CD14-positive monocyte (primary cell): Measurements from ENCODE around the gene WDR4. TPM values are rescaled to one million over a fixed set of nuclear protein-coding genes. Genes with fewer than 3 reads are reported as not detected.

Experiments used
- DNase-seq, 3 donors: peaks; one replicate each; pipeline ENCODE4 v3.0.0-alpha.2; 2011 to 2022
- H2AFZ ChIP-seq: 2 replicates; pipeline ENCODE4 v1.6.0; 2012; ENCODE audit warnings: mild to moderate bottlenecking, low read depth, low read length, inconsistent platforms; ENCODE audit not compliant: insufficient read depth, poor library complexity, severe bottlenecking
- H3K27ac ChIP-seq, 2 donors: 1 replicate in 1 of 2; 2 replicates in 1 of 2; pipeline ENCODE4 v1.5.1; 2012 to 2013; ENCODE audit warnings: low read length in 2 of 2, control low read depth in 1 of 2, inconsistent platforms in 1 of 2, low read depth in 1 of 2, mild to moderate bottlenecking in 1 of 2
- H3K27me3 ChIP-seq, 2 donors: one replicate each; pipeline versions ENCODE4 v1.6.0 to v1.6.1; 2011 to 2013; ENCODE audit warnings: low read length in 2 of 2; ENCODE audit not compliant: control insufficient read depth in 2 of 2, insufficient read depth in 2 of 2
- H3K36me3 ChIP-seq, 2 donors: replicated peaks in 1 of 2; 1 replicate in 1 of 2; 2 replicates in 1 of 2; pipeline versions ENCODE4 v1.5.1 to v1.6.1; 2012 to 2013; ENCODE audit warnings: low read length in 2 of 2, control low read depth in 1 of 2, inconsistent platforms in 1 of 2, mild to moderate bottlenecking in 1 of 2; ENCODE audit not compliant: insufficient read depth in 2 of 2, control insufficient read depth in 1 of 2
- H3K4me1 ChIP-seq, 2 donors: 1 replicate in 1 of 2; 2 replicates in 1 of 2; pipeline versions ENCODE4 v1.5.1 to v1.6.1; 2012 to 2013; ENCODE audit warnings: low read length in 2 of 2, control low read depth in 1 of 2, inconsistent platforms in 1 of 2, mild to moderate bottlenecking in 1 of 2, moderate library complexity in 1 of 2; ENCODE audit not compliant: insufficient read depth in 2 of 2, control insufficient read depth in 1 of 2
- H3K4me2 ChIP-seq: replicated peaks from 2 replicates; pipeline ENCODE3; 2012; ENCODE audit warnings: low read length, moderate library complexity, mild to moderate bottlenecking; ENCODE audit not compliant: poor library complexity, severe bottlenecking; ENCODE audit errors: extremely low read depth
- H3K4me3 ChIP-seq, 3 experiments: fragments of 200-600 bp in 1 of 3; sonication (generic) in 1 of 3; replicated peaks in 1 of 3; 1 replicate in 2 of 3; 2 replicates in 1 of 3; pipeline ENCODE4 v1.5.1; 2011 to 2013; ENCODE audit warnings: low read length in 3 of 3, mild to moderate bottlenecking in 3 of 3, control low read depth in 2 of 3, low read depth in 2 of 3, inconsistent platforms in 1 of 3, moderate library complexity in 1 of 3
- H3K79me2 ChIP-seq: 2 replicates; pipeline ENCODE4 v1.6.0; 2012; ENCODE audit warnings: mild to moderate bottlenecking, control low read depth, inconsistent platforms, low read length, moderate library complexity; ENCODE audit not compliant: insufficient read depth
- H3K9ac ChIP-seq: 2 replicates; pipeline ENCODE4 v1.6.0; 2017; ENCODE audit warnings: low read length, mild to moderate bottlenecking; ENCODE audit not compliant: insufficient read depth, poor library complexity, severe bottlenecking
- H3K9me3 ChIP-seq, 2 donors: replicated peaks in 1 of 2; 1 replicate in 1 of 2; 2 replicates in 1 of 2; pipeline versions ENCODE4 v1.5.1 to v1.6.1; 2012 to 2013; ENCODE audit warnings: low read length in 2 of 2, control low read depth in 1 of 2; ENCODE audit not compliant: control insufficient read depth in 1 of 2, insufficient read depth in 1 of 2
- H4K20me1 ChIP-seq: 2 replicates; pipeline ENCODE4 v1.6.0; 2012; ENCODE audit warnings: mild to moderate bottlenecking, low read length, control low read depth, moderate library complexity; ENCODE audit not compliant: insufficient read depth
- H3K27ac Mint-ChIP-seq, 7 donors: one replicate each; pipeline ENCODE4 v1.8.0; 2020; ENCODE audit warnings: mild to moderate bottlenecking in 7 of 7, mixed read lengths in 7 of 7, moderate library complexity in 6 of 7, inconsistent platforms in 2 of 7
- H3K27me3 Mint-ChIP-seq, 3 donors: one replicate each; pipeline ENCODE4 v1.8.0; 2021 to 2022; ENCODE audit warnings: low read depth in 3 of 3, mild to moderate bottlenecking in 3 of 3, mixed read lengths in 3 of 3, moderate library complexity in 3 of 3, inconsistent platforms in 1 of 3
- H3K36me3 Mint-ChIP-seq, 2 donors: one replicate each; pipeline ENCODE4 v1.8.0; 2020; ENCODE audit warnings: mixed read lengths in 2 of 2, inconsistent platforms in 1 of 2, mild to moderate bottlenecking in 1 of 2
- H3K4me1 Mint-ChIP-seq: one replicate; pipeline ENCODE4 v1.8.0; 2020; ENCODE audit warnings: mild to moderate bottlenecking, mixed read lengths
- H3K4me3 Mint-ChIP-seq, 2 donors: one replicate each; pipeline ENCODE4 v1.8.0; 2020; ENCODE audit warnings: mild to moderate bottlenecking in 2 of 2, mixed read lengths in 2 of 2, moderate library complexity in 1 of 2
- H3K9me3 Mint-ChIP-seq, 7 donors: one replicate each; pipeline ENCODE4 v1.8.0; 2020 to 2022; ENCODE audit warnings: mixed read lengths in 7 of 7, mild to moderate bottlenecking in 6 of 7, moderate library complexity in 6 of 7, inconsistent platforms in 2 of 7
- CTCF ChIP-seq: fragments of 200-600 bp; IDR thresholded peaks from one replicate; pipeline ENCODE4 v1.8.0; 2022; ENCODE audit warnings: antibody characterized with exemption, mild to moderate bottlenecking
- WGBS: methylation state at CpG from one replicate; pipeline ENCODE4 v1.1.5; 2013; ENCODE audit warnings: missing lambda C conversion rate; ENCODE audit not compliant: insufficient coverage; 5-methylcytosine and 5-hydroxymethylcytosine counted together
- intact Hi-C, 2 donors: fragments of 100-400 bp; cut with micrococcal nuclease; formaldehyde crosslinking; loops; one replicate each; pipeline versions ENCODE4 v1.15.0 to v1.15.1; 2023
- polyA plus RNA-seq, 3 donors: library from polyadenylated mRNA; depleted of rRNA in 1 of 3; unstranded in 2 of 3; stranded (reverse) in 1 of 3; fragments of 300-500 nt in 2 of 3; fragments of >200 nt in 1 of 3; fragmentation: Illumina TruSeq in 2 of 3; gene quantifications; 1 replicate in 2 of 3; 2 replicates in 1 of 3; pipeline ENCODE4 v1.2.3, GENCODE V29; 2012 to 2021

The WDR4 gene
- polyA plus RNA-seq, 3 donors, result 2.9 to 7.0 (median 3.6) TPM

DNA sequence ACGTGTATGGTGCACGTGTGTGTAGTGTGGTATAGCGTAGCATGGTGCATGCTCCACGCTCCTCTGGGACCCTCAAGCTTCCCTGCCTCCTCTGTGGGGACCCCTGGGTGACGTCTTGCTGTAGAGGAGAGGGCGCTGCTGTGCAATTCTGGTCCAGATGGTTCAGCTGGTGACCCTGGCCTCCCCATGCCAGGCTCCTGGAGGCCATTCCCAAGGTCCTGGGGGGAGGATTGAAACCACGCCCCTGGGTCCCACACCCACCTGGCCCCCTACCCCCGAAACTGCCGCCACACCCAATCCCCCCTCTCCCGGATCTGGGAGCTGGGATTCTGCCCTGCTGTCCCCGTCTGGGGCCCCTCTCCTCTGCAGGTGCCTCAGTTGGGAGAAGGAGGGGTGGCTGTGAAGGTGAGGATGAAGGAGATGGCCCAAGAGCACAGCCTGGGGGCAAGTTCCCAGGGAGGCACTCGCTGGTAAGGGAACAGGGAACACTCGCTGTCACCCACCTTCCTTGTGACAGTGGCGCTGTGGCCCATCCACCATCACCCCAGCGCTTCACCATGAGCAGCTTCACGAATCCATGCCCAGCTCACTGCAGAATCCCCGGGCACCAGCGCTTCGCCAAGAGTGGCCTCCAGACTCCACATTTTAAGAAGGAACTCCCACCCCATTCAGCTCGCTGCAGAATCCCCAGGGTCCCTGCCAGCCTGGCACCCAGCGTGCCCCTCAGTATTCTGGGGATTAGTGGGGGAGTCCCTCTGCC is 38.0 kb downstream of the WDR4 start:
- 97% methylated on average over 12 of the region's 21 CpGs for WGBS
- Histone ChIP-seq H3K9ac (no peak overlapping the region), H3K4me3 (no peak overlapping the region), H3K79me2 (peaks cover 6% of the 10 kb centered on the region), H3K27me3 (no peaks in the 10 kb centered on the region), H3K4me1 (no peaks in the 10 kb centered on the region), H3K36me3 (peaks cover 56 to 62% of the 10 kb centered on the region in 2 donors), H3K4me2 (no peak overlapping the region), H4K20me1 (no peaks in the 10 kb centered on the region), H3K9me3 (no peaks in the 10 kb centered on the region), H2AFZ (no peak overlapping the region), H3K27ac (no peak overlapping the region)
- intact Hi-C loops, result loop anchor here in 1 of 2 donors (10.0 kb wide), 1 partner anchor 63 kb away; no protein-coding TSS in a partner anchor
- Mint-ChIP-seq H3K4me3 (no peak overlapping the region), H3K27ac (no peak overlapping the region), H3K36me3 (peaks cover 41 to 46% of the 10 kb centered on the region in 2 donors), H3K9me3 (no peaks in the 10 kb centered on the region), H3K4me1 (no peaks in the 10 kb centered on the region), H3K27me3 (no peaks in the 10 kb centered on the region)
- DNase-seq, result no peak
- no peak for TF ChIP-seq CTCF

- H3K4me3 Mint-ChIP-seq, result no peak overlapping the region
- H3K36me3 Mint-ChIP-seq, result peaks cover 34 to 40% of the 10 kb centered on the region in 2 donors
- no peaks in the 10 kb centered on the region for H3K4me1 Mint-ChIP-seq
- no peaks in the 10 kb centered on the region for H3K27me3 Mint-ChIP-seq
- TF ChIP-seq CTCF, result no peak
- no peak overlapping the region for H3K27ac Mint-ChIP-seq
- H3K9me3 ChIP-seq, result no peaks in the 10 kb centered on the region
- H4K20me1 ChIP-seq, result no peaks in the 10 kb centered on the region
- H3K4me2 ChIP-seq, result no peak overlapping the region
- 84% methylated on average over 14 of the region's 14 CpGs for WGBS
- H3K4me3 ChIP-seq, result no peak overlapping the region
- no peak overlapping the region for H3K27ac ChIP-seq
- DNase-seq, result no peak
- H3K9me3 Mint-ChIP-seq, result no peaks in the 10 kb centered on the region
- no peaks in the 10 kb centered on the region for H3K27me3 ChIP-seq
- H3K79me2 ChIP-seq, result peaks cover 6% of the 10 kb centered on the region
- no peak overlapping the region for H3K9ac ChIP-seq
- no peak overlapping the region for H2AFZ ChIP-seq
- no peaks in the 10 kb centered on the region for H3K4me1 ChIP-seq
- peaks cover 50 to 54% of the 10 kb centered on the region in 2 donors for H3K36me3 ChIP-seq
- intact Hi-C loops, result loop anchor here in 1 of 2 donors (10.0 kb wide), 1 partner anchor 64 kb away; no protein-coding TSS in a partner anchor
These were observed 38.8 kb downstream of the WDR4 start for GRCh38 chr21:42840411-42841155.
